GM10266 (cell line): ENCODE data around the gene CDH26.

Experiments used
- DNase-seq: peaks from one replicate; pipeline ENCODE4 v3.0.0; 2012; ENCODE audit errors: extremely low spot score
- TF ChIP-seq, protein P1 (sequence below): IDR thresholded peaks from 2 replicates; pipeline ENCODE4 v1.5.1; 2012; ENCODE audit warnings: mild to moderate bottlenecking, low read depth; ENCODE audit not compliant: control insufficient read depth, insufficient read depth; ENCODE audit errors: missing control alignments

CDH26 gene

DNA sequence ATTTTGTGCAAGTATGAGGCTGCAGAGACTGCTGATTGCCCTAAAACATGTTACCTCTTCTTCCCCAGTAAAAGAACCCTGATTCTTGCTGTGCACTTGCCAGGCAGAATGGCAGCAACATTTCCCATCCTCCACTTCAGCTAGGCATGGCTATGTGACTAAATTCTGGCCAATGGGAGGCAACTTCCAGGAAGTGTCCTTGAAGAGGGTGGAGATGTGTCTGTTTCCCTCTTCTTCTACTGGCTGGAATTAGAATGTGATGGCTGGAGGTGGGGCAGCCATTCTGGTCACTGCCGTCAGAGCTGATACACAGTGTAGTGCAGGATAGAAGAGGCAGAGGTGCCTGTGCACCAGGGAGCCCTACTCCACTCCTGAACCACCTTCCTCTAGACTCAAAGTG is 64.6 kb downstream of the CDH26 start:
- no peak for DNase-seq
- TF ChIP-seq, protein P1, sequence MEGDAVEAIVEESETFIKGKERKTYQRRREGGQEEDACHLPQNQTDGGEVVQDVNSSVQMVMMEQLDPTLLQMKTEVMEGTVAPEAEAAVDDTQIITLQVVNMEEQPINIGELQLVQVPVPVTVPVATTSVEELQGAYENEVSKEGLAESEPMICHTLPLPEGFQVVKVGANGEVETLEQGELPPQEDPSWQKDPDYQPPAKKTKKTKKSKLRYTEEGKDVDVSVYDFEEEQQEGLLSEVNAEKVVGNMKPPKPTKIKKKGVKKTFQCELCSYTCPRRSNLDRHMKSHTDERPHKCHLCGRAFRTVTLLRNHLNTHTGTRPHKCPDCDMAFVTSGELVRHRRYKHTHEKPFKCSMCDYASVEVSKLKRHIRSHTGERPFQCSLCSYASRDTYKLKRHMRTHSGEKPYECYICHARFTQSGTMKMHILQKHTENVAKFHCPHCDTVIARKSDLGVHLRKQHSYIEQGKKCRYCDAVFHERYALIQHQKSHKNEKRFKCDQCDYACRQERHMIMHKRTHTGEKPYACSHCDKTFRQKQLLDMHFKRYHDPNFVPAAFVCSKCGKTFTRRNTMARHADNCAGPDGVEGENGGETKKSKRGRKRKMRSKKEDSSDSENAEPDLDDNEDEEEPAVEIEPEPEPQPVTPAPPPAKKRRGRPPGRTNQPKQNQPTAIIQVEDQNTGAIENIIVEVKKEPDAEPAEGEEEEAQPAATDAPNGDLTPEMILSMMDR = no peak

- no peak for DNase-seq
These were observed 66.0 kb downstream of the CDH26 start for GRCh38 chr20:60024245-60024644.

GRCh38 chr20:60024801-60025200 is 66.6 kb downstream of the CDH26 start:
- DNase-seq = no peak

More at GRCh38 chr20:60024245-60024644, 66.0 kb downstream of the CDH26 start:
- TF ChIP-seq, protein P1 = no peak

DNA sequence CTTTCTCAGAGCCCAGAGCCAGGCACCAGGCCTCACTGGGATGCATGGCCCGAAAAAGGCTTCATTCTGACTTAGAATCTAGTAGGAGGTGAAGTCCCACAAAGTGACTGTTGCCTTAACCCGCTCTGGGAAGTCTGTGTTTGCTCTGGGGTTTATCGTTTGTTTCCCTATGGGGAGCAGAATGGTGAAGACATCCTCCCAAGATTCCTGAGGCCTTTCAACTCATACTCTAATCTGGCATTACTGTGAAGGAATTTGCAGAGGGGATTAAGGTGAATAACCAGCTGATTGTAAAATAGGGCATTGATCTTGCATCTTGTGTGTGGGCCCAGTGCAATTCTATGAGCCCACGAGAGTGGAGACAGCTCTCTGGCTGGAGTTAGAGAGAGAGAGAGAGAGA is 67.8 kb downstream of the CDH26 start:
- TF ChIP-seq, protein P1 = no peak

More at GRCh38 chr20:60024801-60025200, 66.6 kb downstream of the CDH26 start:
- TF ChIP-seq, protein P1 = no peak

DNA sequence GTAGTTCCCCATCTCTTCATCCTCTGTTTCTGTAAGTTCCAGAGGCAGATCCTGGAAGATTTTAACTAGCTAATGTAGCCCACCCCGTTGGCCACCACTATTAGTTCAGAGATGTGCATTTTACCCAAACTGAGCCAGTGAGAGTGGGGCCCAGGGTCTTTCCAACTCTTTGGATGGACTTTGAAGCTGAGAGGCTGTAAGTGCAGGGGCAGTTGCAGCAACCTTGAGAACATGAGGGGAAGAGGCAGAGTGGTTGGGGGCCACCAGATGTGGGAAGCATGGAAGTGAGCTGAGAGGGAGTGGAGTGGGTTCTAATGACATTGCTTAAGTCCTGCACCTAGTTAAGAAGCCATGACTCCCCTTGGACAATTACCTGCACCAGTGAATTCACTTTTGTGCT is 72.2 kb downstream of the CDH26 start:
- DNase-seq = no peak
- TF ChIP-seq, protein P1 = no peak

More for the DNA sequence above, 67.8 kb downstream of the CDH26 start:
- no peak for DNase-seq

DNA sequence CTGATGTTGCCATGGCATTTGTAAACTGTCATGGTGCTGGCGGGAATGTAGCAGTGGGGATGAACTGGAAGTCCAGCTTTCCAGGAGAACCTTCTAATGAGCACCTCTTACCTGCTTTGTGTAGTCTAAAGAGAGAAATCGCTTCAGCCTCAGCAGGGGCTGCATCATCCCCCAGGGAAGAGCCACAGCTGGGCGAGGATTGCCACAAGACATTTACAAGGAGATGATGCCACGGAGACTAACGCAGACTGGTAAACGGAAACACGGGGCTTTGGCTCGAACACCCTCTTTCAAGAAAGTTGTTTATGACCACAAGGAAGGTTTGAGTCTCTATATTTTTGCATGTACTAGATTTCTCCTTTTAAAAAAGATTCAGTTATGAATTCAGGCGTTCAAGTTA is 72.9 kb downstream of the CDH26 start:
- TF ChIP-seq, protein P1 = no peak
- no peak for DNase-seq

DNA sequence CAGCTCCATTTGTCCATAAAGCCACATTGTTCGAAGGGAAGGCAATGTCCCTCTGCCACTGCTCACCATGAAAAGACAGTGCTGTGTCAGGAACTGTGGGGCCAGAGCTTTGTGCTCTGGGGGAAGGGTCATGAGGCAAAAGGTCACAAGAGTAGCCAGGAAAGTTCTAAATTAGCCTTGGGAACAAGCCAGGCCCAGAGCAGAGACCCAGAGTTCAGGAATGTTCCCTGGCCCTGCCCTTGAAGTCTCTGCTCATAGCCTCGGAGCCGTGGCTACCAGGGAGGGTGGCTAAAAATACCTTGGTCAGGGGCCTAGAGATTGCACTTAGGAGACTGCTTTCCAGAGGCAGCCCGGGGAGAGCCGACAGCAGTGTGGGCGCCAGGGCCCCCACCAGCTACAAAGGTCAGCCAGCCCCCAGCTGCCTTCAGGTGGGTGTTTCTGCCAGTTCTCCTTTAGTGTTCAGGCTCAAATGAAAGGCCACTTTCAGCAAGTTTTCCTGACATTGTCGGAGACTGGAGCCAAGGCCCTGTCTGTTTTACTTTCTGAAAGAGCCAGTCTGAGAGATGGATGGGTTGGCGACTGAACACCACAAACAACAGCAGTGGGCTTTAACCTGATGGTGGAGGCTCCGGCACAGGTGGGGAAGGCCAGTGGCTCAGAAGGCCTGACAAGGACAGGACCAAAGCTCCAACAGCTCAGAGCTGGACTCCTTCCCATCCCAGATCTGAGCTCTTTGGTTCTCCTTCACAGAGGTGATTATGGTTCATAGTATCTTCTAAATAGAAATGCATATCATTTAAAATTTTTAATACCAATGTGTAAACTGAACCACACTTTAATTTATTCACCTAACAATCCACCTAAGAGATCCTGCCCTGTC is 76.2 kb downstream of the CDH26 start:
- no peak for DNase-seq
- TF ChIP-seq, protein P1 = no peak
